ENCODE results near the gene UBE2E3.
A peak's percentile ranks its signal among the peaks of the same experiment; 100 is the strongest.
"Not testable (repeated sequence)": the region's sequence is repeated elsewhere in the genome, so short reads cannot be mapped to it uniquely, and the experiment has no call there.

UBE2E3 gene

GRCh38 chr2:181077128-181077709, 96.8 kb downstream of the UBE2E3 start:
- peak; percentile 55 for DNase-seq

DNA sequence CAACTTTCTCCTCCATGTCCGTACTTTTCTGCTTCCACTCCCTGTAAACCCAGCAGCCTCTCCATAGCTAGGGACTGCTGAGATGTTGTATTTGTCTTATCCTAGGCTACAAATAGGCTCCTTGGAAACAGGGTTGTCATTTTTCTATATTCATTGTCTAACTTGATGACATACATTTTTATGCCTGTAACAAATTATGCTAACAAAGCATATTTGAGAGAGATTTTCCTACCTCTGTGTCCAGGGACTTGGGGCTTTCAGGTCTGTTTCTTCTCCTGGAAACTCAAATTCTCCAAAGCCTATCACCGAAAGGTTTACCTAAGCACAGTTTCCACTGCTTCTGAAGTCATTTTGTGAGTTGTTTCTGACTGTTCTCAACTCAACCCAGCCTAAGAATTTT, 102.7 kb downstream of the UBE2E3 start:
- no peak for DNase-seq

GRCh38 chr2:181085734-181086133, 105.3 kb downstream of the UBE2E3 start:
- no peak for DNase-seq

- DNase-seq = not testable (repeated sequence)
Observed at GRCh38 chr2:181091920-181092319, 111.5 kb downstream of the UBE2E3 start.

DNA sequence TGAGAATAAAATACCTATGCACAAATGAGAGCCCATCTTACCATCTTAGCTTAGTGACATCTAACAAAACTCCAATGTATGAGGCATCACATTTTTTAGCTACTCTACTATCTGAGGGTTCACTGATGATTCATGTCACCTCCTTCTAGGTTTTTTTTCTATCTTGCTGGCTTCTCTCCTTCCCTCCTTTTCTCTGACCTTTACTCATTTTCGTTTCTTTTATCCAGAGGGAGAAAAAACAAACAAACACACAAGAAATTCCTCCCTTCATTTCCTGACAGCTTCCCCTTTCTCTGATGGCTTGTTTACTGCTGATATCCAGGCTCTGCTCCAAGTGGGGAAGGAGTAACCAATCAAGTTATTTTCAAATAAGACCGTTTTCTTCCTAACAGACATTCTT, 115.1 kb downstream of the UBE2E3 start:
- DNase-seq = no peak

GRCh38 chr2:181103659-181104058, 123.3 kb downstream of the UBE2E3 start:
- no peak for DNase-seq

GRCh38 chr2:181104512-181105115, 124.2 kb downstream of the UBE2E3 start:
- peak; percentile 60 for DNase-seq

- DNase-seq = no peak
Observed at GRCh38 chr2:181105562-181105961, 125.2 kb downstream of the UBE2E3 start.

DNA sequence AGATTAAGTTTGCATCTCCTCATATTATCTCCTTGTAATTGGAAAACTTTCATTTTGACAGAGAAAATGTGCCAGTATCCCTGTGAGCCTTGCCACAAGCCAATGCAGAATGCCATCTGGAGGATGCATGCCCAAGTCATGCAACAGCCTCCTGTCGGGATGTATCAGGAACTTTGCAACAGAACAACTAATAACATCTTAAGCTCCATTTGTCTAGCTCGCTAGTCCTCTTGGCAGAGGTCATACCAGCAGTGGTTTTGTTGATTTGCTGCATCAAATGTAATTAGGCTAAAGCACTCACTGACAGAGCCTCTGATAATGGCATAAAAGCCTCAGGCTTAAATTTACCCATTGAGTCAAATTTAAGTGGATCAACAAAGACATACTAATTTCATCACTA, 125.8 kb downstream of the UBE2E3 start:
- no peak for DNase-seq

GRCh38 chr2:181106789-181107627, 126.6 kb downstream of the UBE2E3 start:
- peak; percentile 60 for DNase-seq

DNA sequence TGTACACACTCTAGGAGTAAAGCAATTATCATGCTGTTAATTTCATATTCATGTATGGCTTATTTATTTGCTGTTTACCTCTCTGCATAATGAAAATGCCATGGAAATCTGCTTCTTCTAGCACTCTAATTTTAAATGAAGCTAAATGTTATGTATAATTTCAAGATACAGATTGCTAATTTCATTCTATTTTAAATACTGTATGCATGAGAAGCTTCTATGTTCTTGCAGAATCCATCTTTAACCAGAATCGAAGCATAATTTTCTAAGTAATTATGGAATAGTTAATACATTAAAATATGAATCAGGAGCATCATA, 127.2 kb downstream of the UBE2E3 start:
- no peak for DNase-seq

- DNase-seq = no peak
Observed at GRCh38 chr2:181111059-181111458, 130.7 kb downstream of the UBE2E3 start.

- no peak for DNase-seq
Observed at GRCh38 chr2:181112916-181113315, 132.5 kb downstream of the UBE2E3 start.

Data from inflammatory macrophage treated with lipopolysaccharide for 4 hours (primary cell).